H1 (cell line): ENCODE data around the gene TEX35. TPM values are rescaled to one million over a fixed set of nuclear protein-coding genes. Genes with fewer than 3 reads are reported as not detected.

Source experiments
- ATF2 ChIP-seq: IDR thresholded peaks from 2 replicates; pipeline ENCODE4 v1.6.1; 2012; ENCODE audit warnings: low read length, inconsistent platforms
- BACH1 ChIP-seq: IDR thresholded peaks from 2 replicates; pipeline ENCODE4 v1.6.1; 2012; ENCODE audit warnings: low read length, improper control_type of control experiment
- BCL11A ChIP-seq, 2 experiments: IDR thresholded peaks; one replicate each; pipeline ENCODE4 v1.6.1; 2011; ENCODE audit warnings: low read depth in 2 of 2, low read length in 2 of 2, mild to moderate bottlenecking in 2 of 2
- CBX5 ChIP-seq: fragments of 300-800, 300-1000 bp; sonication (generic); IDR thresholded peaks from 2 replicates; pipeline ENCODE4 v1.7.1; 2016; ENCODE audit warnings: antibody characterized with exemption, low read length, low read depth
- CBX8 ChIP-seq: fragments of 300-800, 300-1000 bp; sonication (generic); IDR thresholded peaks from 2 replicates; pipeline ENCODE4 v1.7.1; 2016; ENCODE audit warnings: low read depth, low read length, borderline replicate concordance
- CEBPB ChIP-seq: IDR thresholded peaks from 2 replicates; pipeline ENCODE4 v1.6.1; 2012; ENCODE audit warnings: low read depth, low read length
- CHD1 ChIP-seq: IDR thresholded peaks from 2 replicates; pipeline ENCODE4 v1.6.1; 2012; ENCODE audit warnings: low read depth, low read length, improper control_type of control experiment
- CREB1 ChIP-seq: IDR thresholded peaks from 2 replicates; pipeline ENCODE4 v1.6.1; 2012; ENCODE audit warnings: inconsistent platforms
- CTBP2 ChIP-seq: IDR thresholded peaks from 2 replicates; pipeline ENCODE4 v1.7.0; 2011; ENCODE audit warnings: borderline replicate concordance, mild to moderate bottlenecking, moderate library complexity, mixed read lengths, low read length; ENCODE audit not compliant: insufficient read depth, insufficient read length
- E2F6 ChIP-seq: IDR thresholded peaks from 2 replicates; pipeline ENCODE4 v1.6.1; 2012; ENCODE audit warnings: inconsistent platforms
- GABPA ChIP-seq: IDR thresholded peaks from 2 replicates; pipeline ENCODE4 v1.6.1; 2011; ENCODE audit warnings: mild to moderate bottlenecking, low read length, moderate library complexity, borderline replicate concordance; ENCODE audit not compliant: insufficient read depth
- KDM5A ChIP-seq: fragments of 200-600 bp; IDR thresholded peaks from 2 replicates; pipeline ENCODE4 v1.7.1; 2012; ENCODE audit warnings: mild to moderate bottlenecking, low read length, inconsistent platforms, mixed read lengths
- MAFK ChIP-seq: IDR thresholded peaks from 2 replicates; pipeline ENCODE4 v1.6.1; 2012; ENCODE audit warnings: low read depth, mild to moderate bottlenecking, improper control_type of control experiment, low read length
- NANOG ChIP-seq: IDR thresholded peaks from 2 replicates; pipeline ENCODE4 v1.6.1; 2011; ENCODE audit warnings: low read length, low read depth, mild to moderate bottlenecking, inconsistent platforms; ENCODE audit not compliant: insufficient read depth, poor library complexity, severe bottlenecking
- RBBP5 ChIP-seq: IDR thresholded peaks from 2 replicates; pipeline ENCODE4 v1.7.1; 2012; ENCODE audit warnings: low read depth, mild to moderate bottlenecking, inconsistent platforms, low read length, moderate library complexity, borderline replicate concordance
- SRF ChIP-seq: IDR thresholded peaks from 2 replicates; pipeline ENCODE4 v1.6.1; 2011; ENCODE audit warnings: mild to moderate bottlenecking, low read depth, low read length, moderate library complexity
- TAF7 ChIP-seq: optimal IDR thresholded peaks from 2 replicates; pipeline ENCODE3; 2011; ENCODE audit warnings: low read depth, mild to moderate bottlenecking, inconsistent platforms, low read length, moderate library complexity, borderline replicate concordance
- USF2 ChIP-seq: IDR thresholded peaks from 2 replicates; pipeline ENCODE4 v1.6.1; 2011; ENCODE audit warnings: low read length, improper control_type of control experiment
- YY1 ChIP-seq: IDR thresholded peaks from 2 replicates; pipeline ENCODE4 v1.6.1; 2011; ENCODE audit warnings: low read depth, mild to moderate bottlenecking, low read length
- ZNF274 ChIP-seq: IDR thresholded peaks from 2 replicates; pipeline ENCODE4 v1.7.0; 2012; ENCODE audit warnings: low read length, borderline replicate concordance; ENCODE audit errors: extremely low read depth
- polyA plus RNA-seq, 7 experiments: library from polyadenylated mRNA; depleted of rRNA in 3 of 7; stranded (reverse) in 5 of 7; unstranded in 2 of 7; fragments of >200 nt in 5 of 7; fragments of 200-250 nt in 2 of 7; gene quantifications; 1 replicate in 5 of 7; 2 replicates in 1 of 7; 4 replicates in 1 of 7; pipeline versions ENCODE4 v1.2.1 to v1.2.3, GENCODE V29; 2011 to 2013; ENCODE audit warnings: missing spikeins in 2 of 7, mixed read lengths in 2 of 7
- total RNA-seq: library from RNA; stranded (reverse); fragmentation: NEBNext Ultra II Directional; extraction: Animal tissue kit (Norgen Biotek cat#: 25700); gene quantifications from 2 replicates; pipeline ENCODE4 v1.2.1, GENCODE V29; 2021

TEX35 gene
- total and polyA plus RNA-seq, 2 of the 8 experiments (the other 6 are each of a cell fraction or from before 2014, with no cell fraction given), result 0.03 TPM; not detected in 1

GRCh38 chr1:178532392-178532791 is 19.5 kb downstream of the TEX35 start (continued):
- TF ChIP-seq CEBPB (no peak; the same call in 1 of the 2 replicates), NANOG (no peak), SRF (no peak), KDM5A (no peak), CBX5 (no peak), CTBP2 (no peak), CREB1 (no peak), CHD1 (no peak), E2F6 (no peak; the same call in 1 of the 2 replicates), USF2 (no peak), BACH1 (peak; percentile 69), ATF2 (no peak), TAF7 (no peak), GABPA (no peak), MAFK (no peak), BCL11A (IDR thresholded peaks at IDR 0.05; ENCODE audit: low read depth in 2 of 2, low read length in 2 of 2) (no peak), ZNF274 (no peak), YY1 (0 out of 2 replicates have a peak, but pooled peaks have one; percentile 18), RBBP5 (no peak), CBX8 (no peak)
